GM18951 (cell line): Measurements from ENCODE around the gene COL19A1.

Experiments used
- POLR2A ChIP-seq: IDR thresholded peaks from 4 replicates; pipeline ENCODE4 v1.6.1; 2011; ENCODE audit warnings: mild to moderate bottlenecking; ENCODE audit not compliant: insufficient read length, insufficient read depth; ENCODE audit errors: extremely low read depth
- in situ Hi-C: fragments of 300-500 bp; cut with MboI; formaldehyde crosslinking; loops from one replicate; pipeline ENCODE4 v1.12.0; 2022; ENCODE audit warnings: low sequenced_read_pairs, mixed read lengths, inconsistent platforms; ENCODE audit not compliant: unreplicated experiment

COL19A1 gene

GRCh38 chr6:70234561-70235236, 368.3 kb downstream of the COL19A1 start:
- in situ Hi-C loops = no loop called here

DNA sequence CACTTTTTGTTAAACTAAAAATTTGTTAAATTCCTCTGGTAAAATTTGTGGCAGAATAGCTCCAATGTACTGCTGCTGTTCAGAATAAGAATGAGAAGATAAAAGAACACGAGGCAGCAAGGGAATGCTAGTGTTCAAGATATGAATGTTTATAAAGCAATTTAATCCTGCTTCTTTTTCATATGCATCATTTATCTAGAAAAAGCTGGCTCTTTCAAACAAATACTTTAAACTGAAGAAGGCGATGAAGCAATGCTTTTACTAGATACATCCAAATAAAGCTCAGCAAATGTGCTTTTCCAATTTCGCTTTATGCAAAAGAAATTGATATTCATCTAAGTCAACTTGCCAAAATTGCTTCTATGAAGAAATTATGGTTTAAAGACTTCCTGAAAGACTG, 370.0 kb downstream of the COL19A1 start:
- no peak for TF ChIP-seq POLR2A
- in situ Hi-C loops = no loop called here

More at GRCh38 chr6:70234561-70235236, 368.3 kb downstream of the COL19A1 start:
- no peak for TF ChIP-seq POLR2A

- TF ChIP-seq POLR2A = no peak
These were observed 374.7 kb downstream of the COL19A1 start for GRCh38 chr6:70241031-70241430.

GRCh38 chr6:70241991-70242420, 375.6 kb downstream of the COL19A1 start:
- no peak for TF ChIP-seq POLR2A
- in situ Hi-C loops = no loop called here

More at GRCh38 chr6:70241031-70241430, 374.7 kb downstream of the COL19A1 start:
- in situ Hi-C loops = no loop called here

DNA sequence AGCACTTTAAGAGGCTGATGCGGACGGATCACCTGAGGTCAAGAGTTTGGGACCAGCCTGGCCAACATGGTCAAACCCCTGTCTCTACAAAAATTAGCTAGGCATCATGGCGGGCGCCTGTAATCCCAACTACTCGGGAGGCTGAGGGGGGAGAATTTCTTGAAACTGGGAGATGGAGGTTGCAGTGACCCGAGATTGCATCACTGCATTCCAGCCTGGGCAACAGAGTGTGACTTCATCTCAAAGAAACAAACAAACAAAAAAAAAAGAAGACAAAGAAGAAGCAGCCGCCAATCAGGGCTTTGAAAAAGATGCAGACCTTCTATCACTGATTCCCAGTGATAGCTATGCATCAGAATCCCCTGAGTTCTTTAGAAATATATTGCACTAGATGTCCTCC, 379.8 kb downstream of the COL19A1 start:
- in situ Hi-C loops = no loop called here
- no peak for TF ChIP-seq POLR2A

DNA sequence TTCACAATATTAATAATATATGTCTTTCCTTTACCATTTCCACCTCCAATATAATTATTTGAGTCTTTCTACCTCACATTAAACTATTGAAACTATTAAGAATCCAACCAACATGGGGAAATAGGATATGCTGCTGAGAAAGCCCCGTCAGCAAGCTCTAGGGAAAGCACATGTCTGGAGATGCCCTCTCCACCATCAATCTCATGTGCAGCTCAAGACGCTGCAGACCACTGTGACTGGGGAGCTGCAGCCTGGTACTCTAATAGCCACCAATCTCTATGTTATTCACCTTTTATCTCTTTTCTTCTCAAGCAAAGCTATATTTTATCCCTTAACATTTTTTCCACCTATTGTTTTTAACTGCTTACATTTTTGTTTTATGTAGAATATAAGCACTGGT, 386.2 kb downstream of the COL19A1 start:
- in situ Hi-C loops = no loop called here
- no peak for TF ChIP-seq POLR2A

- in situ Hi-C loops = no loop called here
- TF ChIP-seq POLR2A = no peak
These were observed 387.6 kb downstream of the COL19A1 start for GRCh38 chr6:70253923-70254322.

DNA sequence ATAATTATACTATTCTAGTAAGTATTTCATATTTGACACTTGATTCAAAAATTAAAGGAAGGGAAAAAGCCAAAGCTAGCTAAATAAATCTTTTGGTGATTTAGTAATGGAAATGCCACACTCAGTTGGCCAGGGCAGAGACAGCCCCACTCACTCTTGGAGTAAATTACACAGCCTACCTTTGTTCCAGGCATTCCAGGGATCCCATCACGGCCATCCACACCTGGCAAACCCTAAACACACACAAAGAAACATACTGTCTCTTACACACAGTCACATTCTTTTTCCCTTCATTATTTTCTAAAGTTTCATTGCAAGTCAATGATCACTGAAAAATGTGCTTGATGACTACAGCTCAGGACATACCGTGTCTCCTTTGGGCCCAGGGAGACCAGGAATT, 388.4 kb downstream of the COL19A1 start:
- TF ChIP-seq POLR2A = no peak
- in situ Hi-C loops = no loop called here

DNA sequence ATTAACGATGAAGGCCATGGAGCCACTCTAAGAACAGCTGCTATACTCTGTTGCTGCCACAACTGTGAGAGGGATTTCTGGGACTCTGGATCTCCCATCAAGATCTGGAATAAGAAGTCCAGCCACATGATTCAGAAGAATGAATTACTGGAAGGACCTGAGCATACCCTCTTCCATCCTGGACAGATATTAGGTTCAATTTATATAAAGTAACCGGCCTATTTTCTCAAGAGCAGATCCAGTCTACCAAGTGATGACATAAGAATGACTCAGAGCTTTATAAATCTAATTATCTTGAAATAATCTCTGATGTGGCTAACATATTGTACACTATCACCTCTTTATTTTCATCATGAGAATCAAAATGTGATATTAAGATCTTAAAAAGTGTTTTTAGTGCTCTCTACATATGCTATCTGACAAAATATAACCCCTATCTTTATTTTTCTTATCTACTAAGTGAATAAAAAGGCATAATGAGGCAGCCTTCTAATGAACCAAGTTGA, 391.5 kb downstream of the COL19A1 start:
- TF ChIP-seq POLR2A = no peak
- in situ Hi-C loops = no loop called here

DNA sequence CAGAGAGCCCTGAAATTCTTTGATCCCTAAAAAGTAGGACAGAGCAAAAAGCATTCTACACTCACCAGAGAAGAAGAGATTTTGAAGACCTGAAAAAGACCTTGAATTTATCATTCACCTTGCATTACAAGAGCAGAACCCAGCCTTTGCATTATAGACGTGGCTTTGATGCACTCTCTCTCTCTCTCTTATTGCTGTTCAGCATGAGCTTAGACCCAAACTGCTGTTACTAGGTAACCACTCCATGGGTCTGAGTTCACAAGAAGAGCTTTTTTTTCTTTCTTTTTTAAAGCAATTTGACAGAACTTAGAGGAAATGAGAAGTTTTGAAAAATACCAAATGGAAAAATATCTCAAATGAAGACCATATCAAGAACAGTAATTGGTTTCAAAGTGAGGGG, 392.1 kb downstream of the COL19A1 start:
- in situ Hi-C loops = no loop called here
- no peak for TF ChIP-seq POLR2A
